Omental fat pad (tissue), 4 donors: Measurements from ENCODE around the gene ARHGDIA. TPM values are rescaled to one million over a fixed set of nuclear protein-coding genes. Genes with fewer than 3 reads are reported as not detected.
"Not testable (repeated sequence)": the region's sequence is repeated elsewhere in the genome, so short reads cannot be mapped to it uniquely, and the experiment has no call there.

ENCODE experiments used
- ATAC-seq: fragments of 150-250 bp; one replicate; pipeline ENCODE4 v1.9.1; 2016; ENCODE audit warnings: mild to moderate bottlenecking, moderate library complexity; ENCODE audit not compliant: low FRiP score
- DNase-seq: peaks from one replicate; pipeline ENCODE4 v3.0.0-alpha.2; 2019; ENCODE audit warnings: low spot score
- CTCF ChIP-seq, 3 donors: fragments of 450-650 bp; IDR thresholded peaks; one replicate each; pipeline ENCODE4 v1.5.1; 2016 to 2017; ENCODE audit warnings: antibody characterized with exemption in 3 of 3, mild to moderate bottlenecking in 3 of 3, moderate library complexity in 2 of 3
- total RNA-seq, 4 donors: library from RNA; depleted of rRNA; stranded (reverse); fragments of >200 nt; gene quantifications; one replicate each; pipeline ENCODE4 v1.1.0, GENCODE V29; 2016

The ARHGDIA gene
- total RNA-seq, 4 donors from 2014 or later = 125 to 250 (median 161) TPM

GRCh38 chr17:81843713-81844326 lies 27.3 kb downstream of the ARHGDIA start:
- TF ChIP-seq CTCF (IDR thresholded peaks at IDR 0.05) = no peak
- DNase-seq (no peak), ATAC-seq (no peak)

GRCh38 chr17:81842725-81843504 lies 28.2 kb downstream of the ARHGDIA start:
- no peak for DNase-seq
- no peak for ATAC-seq

GRCh38 chr17:81842378-81842724 lies 28.8 kb downstream of the ARHGDIA start:
- no peak for DNase-seq
- TF ChIP-seq CTCF (IDR thresholded peaks at IDR 0.05) = no peak
- ATAC-seq = no peak

More at GRCh38 chr17:81842725-81843504, 28.2 kb downstream of the ARHGDIA start:
- TF ChIP-seq CTCF (IDR thresholded peaks at IDR 0.05) = no peak

- TF ChIP-seq CTCF (IDR thresholded peaks at IDR 0.05) = no peak
- no peak for DNase-seq
- ATAC-seq = no peak
These were observed 29.3 kb downstream of the ARHGDIA start for GRCh38 chr17:81841866-81842265.

- no peak for DNase-seq
These were observed 30.0 kb downstream of the ARHGDIA start for GRCh38 chr17:81840826-81841778.

GRCh38 chr17:81840059-81840458 lies 31.1 kb downstream of the ARHGDIA start:
- not testable (repeated sequence) for ATAC-seq, DNase-seq

More at GRCh38 chr17:81840826-81841778, 30.0 kb downstream of the ARHGDIA start:
- ATAC-seq = no peak
- TF ChIP-seq CTCF (IDR thresholded peaks at IDR 0.05) = no peak

- TF ChIP-seq CTCF (IDR thresholded peaks at IDR 0.05) = no peak
- DNase-seq (no peak), ATAC-seq (no peak)
These were observed 31.8 kb downstream of the ARHGDIA start for GRCh38 chr17:81839301-81839700.
